GM10266 (cell line): ENCODE data around the gene FUOM.

Source experiments
- DNase-seq: peaks from one replicate; pipeline ENCODE4 v3.0.0; 2012; ENCODE audit errors: extremely low spot score
- TF ChIP-seq, protein P1 (sequence below): IDR thresholded peaks from 2 replicates; pipeline ENCODE4 v1.5.1; 2012; ENCODE audit warnings: mild to moderate bottlenecking, low read depth; ENCODE audit not compliant: control insufficient read depth, insufficient read depth; ENCODE audit errors: missing control alignments

Gene FUOM

DNA sequence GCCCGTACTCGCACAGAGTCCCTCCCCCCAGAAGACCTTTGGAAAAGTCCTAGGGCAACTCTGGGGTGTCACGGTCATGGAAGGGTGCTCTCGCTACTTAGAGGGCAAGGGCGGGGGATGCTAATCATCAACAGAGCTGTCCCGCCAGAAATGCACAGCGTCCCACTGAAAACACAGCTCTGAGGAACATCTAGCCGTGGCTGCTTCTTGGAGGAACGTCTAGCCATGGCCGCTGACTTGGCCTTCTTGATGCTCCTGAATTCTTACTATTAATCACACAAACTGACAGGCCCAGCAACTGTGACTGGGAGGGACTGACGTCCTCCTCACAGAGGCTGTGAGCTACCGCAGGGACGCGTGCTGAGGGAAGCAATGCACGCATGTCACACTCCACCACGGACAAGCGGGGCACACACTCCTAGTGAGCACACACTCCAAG, 50.9 kb downstream of the FUOM start:
- DNase-seq = no peak
- TF ChIP-seq, protein P1, sequence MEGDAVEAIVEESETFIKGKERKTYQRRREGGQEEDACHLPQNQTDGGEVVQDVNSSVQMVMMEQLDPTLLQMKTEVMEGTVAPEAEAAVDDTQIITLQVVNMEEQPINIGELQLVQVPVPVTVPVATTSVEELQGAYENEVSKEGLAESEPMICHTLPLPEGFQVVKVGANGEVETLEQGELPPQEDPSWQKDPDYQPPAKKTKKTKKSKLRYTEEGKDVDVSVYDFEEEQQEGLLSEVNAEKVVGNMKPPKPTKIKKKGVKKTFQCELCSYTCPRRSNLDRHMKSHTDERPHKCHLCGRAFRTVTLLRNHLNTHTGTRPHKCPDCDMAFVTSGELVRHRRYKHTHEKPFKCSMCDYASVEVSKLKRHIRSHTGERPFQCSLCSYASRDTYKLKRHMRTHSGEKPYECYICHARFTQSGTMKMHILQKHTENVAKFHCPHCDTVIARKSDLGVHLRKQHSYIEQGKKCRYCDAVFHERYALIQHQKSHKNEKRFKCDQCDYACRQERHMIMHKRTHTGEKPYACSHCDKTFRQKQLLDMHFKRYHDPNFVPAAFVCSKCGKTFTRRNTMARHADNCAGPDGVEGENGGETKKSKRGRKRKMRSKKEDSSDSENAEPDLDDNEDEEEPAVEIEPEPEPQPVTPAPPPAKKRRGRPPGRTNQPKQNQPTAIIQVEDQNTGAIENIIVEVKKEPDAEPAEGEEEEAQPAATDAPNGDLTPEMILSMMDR = no peak

DNA sequence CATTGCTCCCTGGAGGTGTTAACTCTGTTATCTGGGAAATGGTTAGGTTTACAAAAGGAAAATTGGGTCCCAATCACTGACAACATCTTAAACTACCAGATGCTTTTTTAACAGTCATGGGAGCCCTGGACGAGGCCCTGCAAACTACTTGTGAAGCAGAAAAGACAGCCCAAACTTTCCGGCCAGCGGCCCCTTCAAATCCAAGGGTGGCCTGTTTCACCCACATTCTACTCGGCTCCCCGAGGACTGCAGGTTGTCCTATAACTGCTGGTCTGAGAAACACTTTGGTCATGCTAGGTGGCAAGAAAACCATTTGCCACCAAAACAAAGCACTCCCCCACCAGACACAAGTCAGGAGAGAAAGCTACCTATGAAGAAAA, 51.7 kb downstream of the FUOM start:
- DNase-seq = no peak
- TF ChIP-seq, protein P1 = no peak
